ENCODE measurements around the gene CLRN1.

Gene CLRN1

GRCh38 chr3:150905339-150905738 is 67.2 kb downstream of the CLRN1 start, which contains the start of gene MINDY4B:
Gene MINDY4B, minus strand, starts transcription at chr3:150905439. Its CDS starts 0 bp downstream, at chr3:150905439.
- Histone ChIP-seq H3K36me3 (ENCODE audit: low read length) (no peaks in the 10 kb centered on the region), H4K20me1 (ENCODE audit: low read depth, low read length) (no peaks in the 10 kb centered on the region), H3K9ac (ENCODE audit: low read length) (no peak within 1 kb of the TSS), H3K9me2 (replicated peaks; ENCODE audit: insufficient read depth, low read length) (no peaks in the 10 kb centered on the region), H3K4me2 (ENCODE audit: low read depth, low read length, poor library complexity, severe bottlenecking) (no peak within 1 kb of the TSS), H3K27me3 (ENCODE audit: low read length) (peaks cover 3% of the 10 kb centered on the region; the same call in 1 of the 2 replicates), H3K79me2 (ENCODE audit: insufficient read depth, low read length) (no peaks in the 10 kb centered on the region), H3K9me3 (ENCODE audit: insufficient read depth, low read length) (no peaks in the 10 kb centered on the region), H3K27ac (ENCODE audit: low read depth, low read length) (no peak within 1 kb of the TSS), H3F3A (ENCODE audit: insufficient read depth) (no peaks in the 10 kb centered on the region), H3K4me3 (ENCODE audit: insufficient read depth, low read length, poor library complexity, severe bottlenecking) (no peak within 1 kb of the TSS), H2AFZ (ENCODE audit: low read depth, low read length, severe bottlenecking) (no peak within 1 kb of the TSS)
- no peak for TF ChIP-seq EZH2phosphoT487 (conservative IDR thresholded peaks at IDR 0.05; ENCODE audit: low read length)
- TF ChIP-seq CTCF (IDR thresholded peaks at IDR 0.05; ENCODE audit: insufficient read depth, low read length, poor library complexity, severe bottlenecking) = no peak

GRCh38 chr3:150902988-150903387 is 69.5 kb downstream of the CLRN1 start:
- no peak overlapping the region for H2AFZ ChIP-seq (ENCODE audit: low read depth, low read length, severe bottlenecking)
- H3K4me3 ChIP-seq (ENCODE audit: insufficient read depth, low read length, poor library complexity, severe bottlenecking) = no peak overlapping the region
- TF ChIP-seq EZH2phosphoT487 (conservative IDR thresholded peaks at IDR 0.05; ENCODE audit: low read length) (no peak), CTCF (IDR thresholded peaks at IDR 0.05; ENCODE audit: insufficient read depth, low read length, poor library complexity, severe bottlenecking) (no peak)
- H3K4me2 ChIP-seq (ENCODE audit: low read depth, low read length, poor library complexity, severe bottlenecking) = no peak overlapping the region
- H3K27me3 ChIP-seq (ENCODE audit: low read length) = peaks cover 3% of the 10 kb centered on the region; the same call in 1 of the 2 replicates
- H3K79me2 ChIP-seq (ENCODE audit: insufficient read depth, low read length) = no peaks in the 10 kb centered on the region
- no peak overlapping the region for H3K27ac ChIP-seq (ENCODE audit: low read depth, low read length)
- H3K9ac ChIP-seq (ENCODE audit: low read length) = no peak overlapping the region
- no peaks in the 10 kb centered on the region for H3K36me3 ChIP-seq (ENCODE audit: low read length)
- H3K9me2 ChIP-seq (replicated peaks; ENCODE audit: insufficient read depth, low read length) = no peaks in the 10 kb centered on the region
- no peaks in the 10 kb centered on the region for H4K20me1 ChIP-seq (ENCODE audit: low read depth, low read length)
- H3F3A ChIP-seq (ENCODE audit: insufficient read depth) = no peaks in the 10 kb centered on the region
- no peaks in the 10 kb centered on the region for H3K9me3 ChIP-seq (ENCODE audit: insufficient read depth, low read length)

- H3K9me2 ChIP-seq (replicated peaks; ENCODE audit: insufficient read depth, low read length) = no peaks in the 10 kb centered on the region
- H4K20me1 ChIP-seq (ENCODE audit: low read depth, low read length) = no peaks in the 10 kb centered on the region
- H3F3A ChIP-seq (ENCODE audit: insufficient read depth) = no peaks in the 10 kb centered on the region
- no peaks in the 10 kb centered on the region for H3K9me3 ChIP-seq (ENCODE audit: insufficient read depth, low read length)
- H3K27me3 ChIP-seq (ENCODE audit: low read length) = peaks cover 3% of the 10 kb centered on the region; the same call in 1 of the 2 replicates
- no peaks in the 10 kb centered on the region for H3K79me2 ChIP-seq (ENCODE audit: insufficient read depth, low read length)
- H3K9ac ChIP-seq (ENCODE audit: low read length) = no peak overlapping the region
- no peak for TF ChIP-seq CTCF (IDR thresholded peaks at IDR 0.05; ENCODE audit: insufficient read depth, low read length, poor library complexity, severe bottlenecking)
- no peak for TF ChIP-seq EZH2phosphoT487 (conservative IDR thresholded peaks at IDR 0.05; ENCODE audit: low read length)
- H3K4me2 ChIP-seq (ENCODE audit: low read depth, low read length, poor library complexity, severe bottlenecking) = no peak overlapping the region
- no peaks in the 10 kb centered on the region for H3K36me3 ChIP-seq (ENCODE audit: low read length)
- no peak overlapping the region for H3K4me3 ChIP-seq (ENCODE audit: insufficient read depth, low read length, poor library complexity, severe bottlenecking)
- H3K27ac ChIP-seq (ENCODE audit: low read depth, low read length) = no peak overlapping the region
- H2AFZ ChIP-seq (ENCODE audit: low read depth, low read length, severe bottlenecking) = no peak overlapping the region
These were observed 70.7 kb downstream of the CLRN1 start for GRCh38 chr3:150901793-150902192.

All from SU-DHL-6 (cell line).